NCI-H1105 treated with DMSO at 0.1 percent for 48 hours (cell line): Measurements from ENCODE around the gene G2E3.
A peak's percentile ranks its signal among the peaks of the same experiment; 100 is the strongest.
"Not testable (repeated sequence)": the region's sequence is repeated elsewhere in the genome, so short reads cannot be mapped to it uniquely, and the experiment has no call there.

Source experiments
- DNase-seq: peaks from one replicate; lab custom pipeline; 2025; lab: John Stamatoyannopoulos, UW

Gene G2E3

GRCh38 chr14:30600922-30601918 is 42.3 kb downstream of the G2E3 start:
- DNase-seq = no peak

DNA sequence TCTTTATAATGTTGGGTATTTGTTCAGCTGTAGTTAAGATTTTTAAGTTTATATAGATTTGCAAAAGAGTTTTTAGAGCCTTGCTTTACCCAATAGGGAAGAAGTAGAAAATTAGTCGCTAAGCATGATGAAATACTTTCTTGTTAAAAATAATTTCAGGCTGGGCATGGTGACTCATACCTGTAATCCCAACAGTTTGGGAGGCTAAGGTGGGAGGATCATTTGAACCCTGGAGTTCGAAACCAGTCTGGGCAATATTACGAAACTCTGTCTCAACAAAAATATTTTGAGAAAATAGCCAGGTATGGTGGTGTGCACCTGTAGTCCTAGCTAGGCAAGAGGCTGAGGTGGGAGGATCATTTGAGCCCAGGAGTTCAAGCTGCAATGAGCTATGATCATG is 44.4 kb downstream of the G2E3 start:
- no peak for DNase-seq

DNA sequence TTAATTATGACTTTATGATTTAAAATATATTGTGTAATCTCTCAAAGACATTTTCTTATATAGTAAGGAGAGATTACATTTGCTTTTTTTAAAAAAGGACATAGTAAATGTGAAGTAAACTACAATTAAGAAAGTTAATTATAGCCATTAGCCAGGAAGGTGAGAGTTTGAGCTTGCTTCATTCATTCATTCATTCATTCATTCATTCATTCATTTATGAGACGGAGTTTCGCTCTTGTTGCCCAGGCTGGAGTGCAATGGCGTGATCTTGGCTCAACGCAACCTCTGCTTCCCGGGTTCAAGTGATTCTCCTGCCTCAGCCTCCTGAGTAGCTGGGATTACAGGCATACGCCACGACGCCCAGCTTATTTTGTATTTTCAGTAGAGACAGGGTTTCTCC is 45.7 kb downstream of the G2E3 start:
- DNase-seq = not testable (repeated sequence)

DNA sequence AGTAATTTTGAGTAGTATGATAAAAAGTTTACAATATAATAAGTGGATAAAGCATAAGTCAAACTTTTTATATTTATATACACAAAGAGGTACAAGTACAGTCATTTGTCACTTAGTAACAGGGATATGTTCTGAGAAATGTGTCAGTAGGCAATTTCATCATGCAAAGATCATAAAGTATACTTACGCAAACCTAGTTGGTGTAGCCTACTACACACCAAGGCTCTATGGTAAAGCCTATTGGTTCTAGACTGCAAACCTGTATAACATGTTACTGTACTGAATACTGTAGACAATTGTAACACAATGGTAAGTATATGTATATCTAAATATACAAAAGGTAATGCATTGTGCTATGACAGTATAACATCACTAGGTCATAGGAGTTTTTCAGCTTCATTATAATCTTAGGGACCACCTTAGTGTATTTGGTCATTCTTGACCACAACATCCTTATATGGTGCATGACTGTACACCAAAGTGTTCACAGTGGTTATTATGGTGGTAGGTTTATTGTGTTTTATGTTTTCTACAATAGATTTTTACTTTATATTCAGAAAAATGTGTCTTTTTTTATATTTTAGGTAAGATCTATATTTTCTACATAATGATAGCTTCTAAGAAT is 48.3 kb downstream of the G2E3 start:
- DNase-seq = no peak

DNA sequence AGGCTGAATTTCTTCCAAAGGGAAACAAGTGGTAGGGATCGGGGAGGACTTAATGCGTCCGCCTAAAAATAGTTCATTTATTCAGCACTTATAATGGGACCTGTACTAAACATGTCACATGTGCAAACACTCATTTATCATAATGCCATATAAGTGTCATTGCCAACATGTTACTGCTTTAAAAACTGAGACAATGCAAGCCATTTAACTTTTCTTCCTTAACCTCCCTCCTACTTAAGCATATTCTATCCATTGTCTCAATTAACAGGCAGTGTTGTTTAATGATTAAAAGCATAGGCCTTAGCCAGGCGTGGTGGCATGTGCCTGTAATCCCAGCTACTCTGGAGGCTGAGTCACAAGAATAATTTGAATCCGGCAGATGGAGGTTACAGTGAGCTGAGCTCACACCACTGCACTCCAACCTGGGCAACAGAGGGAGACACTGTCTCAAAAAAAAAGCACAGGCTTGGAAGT is 49.6 kb downstream of the G2E3 start:
- DNase-seq = no peak

GRCh38 chr14:30610787-30611343 is 51.9 kb downstream of the G2E3 start:
- DNase-seq = peak; percentile 98

- DNase-seq = no peak
These were observed 55.2 kb downstream of the G2E3 start for GRCh38 chr14:30614155-30614554.

- DNase-seq = no peak
These were observed 61.2 kb downstream of the G2E3 start for GRCh38 chr14:30620178-30620577.

- no peak for DNase-seq
These were observed 62.5 kb downstream of the G2E3 start for GRCh38 chr14:30621354-30621939.

- DNase-seq = peak; percentile 94
These were observed 63.2 kb downstream of the G2E3 start, which contains the start of gene SCFD1 for GRCh38 chr14:30621940-30622830. Gene SCFD1, plus strand, starts transcription at chr14:30622319. Its CDS starts 20 bp downstream, at chr14:30622339.

DNA sequence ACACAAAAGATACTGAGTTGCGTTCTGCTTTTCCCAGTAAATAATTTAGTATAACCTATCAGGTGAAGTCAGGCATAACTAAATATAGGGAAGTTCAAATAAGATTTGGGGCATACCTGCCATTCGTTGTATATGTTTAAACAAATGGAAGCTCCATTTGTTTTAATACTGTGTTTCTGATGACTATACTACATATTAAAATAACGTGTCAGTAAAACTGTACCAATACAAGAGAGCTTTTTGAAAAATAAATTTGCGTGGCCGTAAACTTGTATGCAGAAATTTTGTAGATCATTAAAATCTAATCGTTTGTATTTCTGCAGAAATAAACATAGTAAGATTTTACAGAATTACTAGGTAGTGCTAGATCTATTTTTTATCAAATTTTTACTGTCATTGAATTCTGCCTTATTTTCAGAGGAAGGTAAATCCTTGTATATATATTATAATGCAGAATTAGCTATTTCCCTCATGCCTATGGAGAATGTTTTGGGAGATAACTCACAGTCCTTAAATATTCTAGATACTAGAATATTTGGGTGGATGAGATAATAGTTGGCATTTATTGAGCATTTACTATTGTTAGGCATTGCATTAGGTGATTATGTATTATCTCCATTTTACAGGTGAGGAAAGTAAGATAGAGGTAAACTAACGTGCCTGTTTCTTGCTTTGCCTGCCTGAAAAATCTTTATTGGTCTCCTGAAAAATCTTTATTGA is 64.6 kb downstream of the G2E3 start:
- no peak for DNase-seq

GRCh38 chr14:30624132-30624423 is 65.1 kb downstream of the G2E3 start:
- DNase-seq = no peak

GRCh38 chr14:30625533-30625932 is 66.6 kb downstream of the G2E3 start:
- DNase-seq = no peak

DNA sequence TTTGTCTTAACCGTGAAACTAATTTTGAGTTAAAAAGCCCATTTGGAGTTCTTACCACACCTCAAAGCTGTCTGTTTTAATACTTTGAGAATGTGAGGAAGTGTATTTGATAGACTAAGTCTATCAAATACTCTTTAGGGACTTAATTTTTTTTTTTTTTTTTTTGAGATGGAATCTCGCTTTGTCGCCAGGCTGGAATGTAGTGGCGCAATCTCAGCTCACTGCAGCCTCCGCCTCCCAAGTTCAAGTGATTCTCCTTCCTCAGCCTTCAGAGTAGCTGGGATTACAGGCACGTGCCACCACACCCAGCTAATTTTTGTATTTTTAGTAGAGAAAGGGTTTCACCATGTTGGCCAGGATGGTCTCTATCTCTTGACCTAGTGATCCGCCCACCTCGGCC is 70.5 kb downstream of the G2E3 start:
- not testable (repeated sequence) for DNase-seq

GRCh38 chr14:30630248-30630647 is 71.3 kb downstream of the G2E3 start:
- DNase-seq = no peak

DNA sequence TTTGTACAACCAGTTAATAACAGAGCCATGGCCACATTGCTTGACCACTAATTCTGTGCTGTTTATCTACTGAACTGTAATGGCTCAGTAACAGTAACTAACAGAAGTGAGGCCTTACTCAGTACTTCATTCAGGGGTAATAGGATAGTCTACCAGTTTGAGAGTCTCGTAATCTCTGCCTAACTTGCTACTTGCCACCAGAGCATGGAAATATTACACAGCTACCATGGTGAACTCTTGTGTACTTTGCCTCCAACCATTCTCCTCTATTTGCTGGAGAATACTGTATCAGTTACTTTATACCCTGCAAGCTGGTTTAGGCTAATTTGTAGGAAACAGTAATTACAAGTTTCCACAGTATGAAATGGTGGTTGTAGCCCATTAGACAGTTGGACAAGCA is 73.8 kb downstream of the G2E3 start:
- DNase-seq = no peak

GRCh38 chr14:30638926-30639325 is 80.0 kb downstream of the G2E3 start:
- DNase-seq = no peak

DNA sequence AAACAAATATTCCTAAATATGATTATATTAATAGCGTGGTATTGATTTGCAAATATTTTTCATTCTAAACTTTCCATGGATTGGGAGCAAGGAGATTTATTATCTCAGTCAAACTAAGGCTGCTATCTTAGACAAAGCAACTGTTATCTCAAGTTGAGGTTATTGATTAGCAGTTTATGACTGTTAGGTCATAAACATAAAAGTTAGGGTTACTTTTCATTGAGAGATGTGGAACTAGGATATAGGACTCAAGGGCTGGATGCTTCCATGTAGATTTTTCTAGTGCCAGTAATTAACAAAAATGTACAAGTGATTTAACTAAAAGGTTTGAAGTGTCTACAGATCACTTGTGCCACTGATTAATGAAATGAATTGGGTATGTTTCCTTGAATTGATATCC is 82.2 kb downstream of the G2E3 start:
- DNase-seq = no peak

- not testable (repeated sequence) for DNase-seq
These were observed 85.5 kb downstream of the G2E3 start for GRCh38 chr14:30644462-30644861.

GRCh38 chr14:30645600-30645999 is 86.6 kb downstream of the G2E3 start:
- no peak for DNase-seq

DNA sequence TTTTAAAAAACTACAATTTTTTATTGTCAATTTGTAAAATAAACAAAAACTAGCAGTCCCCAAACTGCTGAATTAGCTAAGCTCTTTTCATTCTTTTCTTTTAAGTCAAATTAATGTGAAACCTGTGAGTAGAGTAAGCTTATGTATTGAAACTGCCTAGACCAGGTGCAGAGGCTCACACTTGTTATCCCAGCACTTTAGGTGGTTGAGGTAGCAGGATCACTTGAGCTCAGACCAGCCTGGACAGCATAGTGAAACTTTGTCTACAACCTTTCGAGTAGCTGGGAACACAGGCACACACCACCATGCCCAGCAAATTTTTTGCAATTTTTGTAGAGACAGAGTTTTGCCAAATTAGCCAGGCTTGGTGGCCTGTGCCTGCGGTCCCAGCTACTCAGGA is 89.5 kb downstream of the G2E3 start:
- no peak for DNase-seq
